ENCODE measurements around the gene MAN2C1. TPM values are rescaled to one million over a fixed set of nuclear protein-coding genes. Genes with fewer than 3 reads are reported as not detected.
A peak's percentile ranks its signal among the peaks of the same experiment; 100 is the strongest.

Gene MAN2C1
- total RNA-seq (ENCODE audit: unreplicated experiment) = 300 TPM
- long read RNA-seq, partial matches to known transcripts = 6 of 14 reads
- long read RNA-seq, other reads (novel, unspliced or antisense) = 4 of 14 reads

GRCh38 chr15:75367913-75368688 is at the start of gene MAN2C1:
TSS of gene MAN2C1 (minus strand) at chr15:75368607. CDS start at chr15:75368583, 24 bp downstream.
- no peak for TF ChIP-seq CTCF (IDR thresholded peaks at IDR 0.05; ENCODE audit: partially characterized antibody, unreplicated experiment)
- Mint-ChIP-seq H3K27ac (ENCODE audit: unreplicated experiment) (peak within 1 kb of the TSS; percentile 92), H3K9me3 (ENCODE audit: unreplicated experiment) (peaks cover 7% of the 10 kb centered on the region), H3K36me3 (ENCODE audit: unreplicated experiment) (no peaks in the 10 kb centered on the region), H3K27me3 (ENCODE audit: unreplicated experiment) (peaks cover 1% of the 10 kb centered on the region), H3K4me1 (ENCODE audit: low read depth, unreplicated experiment) (peaks cover 2% of the 10 kb centered on the region), H3K4me3 (ENCODE audit: unreplicated experiment) (peak within 1 kb of the TSS; percentile 92)
- DNase-seq = peak; percentile 95

GRCh38 chr15:75416584-75416983 is 48.2 kb upstream of the MAN2C1 start:
- H3K36me3 Mint-ChIP-seq (ENCODE audit: unreplicated experiment) = peaks cover 4% of the 10 kb centered on the region
- H3K27ac Mint-ChIP-seq (ENCODE audit: unreplicated experiment) = no peak overlapping the region

GRCh38 chr15:75410196-75410595 is 41.8 kb upstream of the MAN2C1 start:
- no peak for DNase-seq
- no peak overlapping the region for H3K27ac Mint-ChIP-seq (ENCODE audit: unreplicated experiment)
- peaks cover 2% of the 10 kb centered on the region for H3K27me3 Mint-ChIP-seq (ENCODE audit: unreplicated experiment)
- H3K4me3 Mint-ChIP-seq (ENCODE audit: unreplicated experiment) = no peak overlapping the region
- no peaks in the 10 kb centered on the region for H3K9me3 Mint-ChIP-seq (ENCODE audit: unreplicated experiment)
- TF ChIP-seq CTCF (IDR thresholded peaks at IDR 0.05; ENCODE audit: partially characterized antibody, unreplicated experiment) = no peak
- no peaks in the 10 kb centered on the region for H3K4me1 Mint-ChIP-seq (ENCODE audit: low read depth, unreplicated experiment)
- H3K36me3 Mint-ChIP-seq (ENCODE audit: unreplicated experiment) = peaks cover 4% of the 10 kb centered on the region

More at GRCh38 chr15:75416584-75416983, 48.2 kb upstream of the MAN2C1 start:
- Mint-ChIP-seq H3K9me3 (ENCODE audit: unreplicated experiment) (no peaks in the 10 kb centered on the region), H3K27me3 (ENCODE audit: unreplicated experiment) (peaks cover 2% of the 10 kb centered on the region), H3K4me3 (ENCODE audit: unreplicated experiment) (no peak overlapping the region), H3K4me1 (ENCODE audit: low read depth, unreplicated experiment) (no peaks in the 10 kb centered on the region)
- no peak for DNase-seq
- TF ChIP-seq CTCF (IDR thresholded peaks at IDR 0.05; ENCODE audit: partially characterized antibody, unreplicated experiment) = no peak

GRCh38 chr15:75407083-75407482 is 38.7 kb upstream of the MAN2C1 start:
- H3K27ac Mint-ChIP-seq (ENCODE audit: unreplicated experiment) = no peak overlapping the region
- no peak overlapping the region for H3K4me3 Mint-ChIP-seq (ENCODE audit: unreplicated experiment)
- H3K36me3 Mint-ChIP-seq (ENCODE audit: unreplicated experiment) = no peaks in the 10 kb centered on the region
- H3K4me1 Mint-ChIP-seq (ENCODE audit: low read depth, unreplicated experiment) = no peaks in the 10 kb centered on the region
- no peak for DNase-seq
- peaks cover 3% of the 10 kb centered on the region for H3K9me3 Mint-ChIP-seq (ENCODE audit: unreplicated experiment)
- H3K27me3 Mint-ChIP-seq (ENCODE audit: unreplicated experiment) = no peaks in the 10 kb centered on the region
- no peak for TF ChIP-seq CTCF (IDR thresholded peaks at IDR 0.05; ENCODE audit: partially characterized antibody, unreplicated experiment)

GRCh38 chr15:75403892-75404291 is 35.5 kb upstream of the MAN2C1 start:
- no peak for DNase-seq
- Mint-ChIP-seq H3K36me3 (ENCODE audit: unreplicated experiment) (no peaks in the 10 kb centered on the region), H3K9me3 (ENCODE audit: unreplicated experiment) (peaks cover 3% of the 10 kb centered on the region), H3K4me1 (ENCODE audit: low read depth, unreplicated experiment) (no peaks in the 10 kb centered on the region), H3K27me3 (ENCODE audit: unreplicated experiment) (no peaks in the 10 kb centered on the region), H3K4me3 (ENCODE audit: unreplicated experiment) (no peak overlapping the region), H3K27ac (ENCODE audit: unreplicated experiment) (no peak overlapping the region)
- TF ChIP-seq CTCF (IDR thresholded peaks at IDR 0.05; ENCODE audit: partially characterized antibody, unreplicated experiment) = no peak
